Head of caudate nucleus (tissue), 42 donors: ENCODE measurements around the gene RMRP.
A peak's percentile ranks its signal among the peaks of the same experiment; 100 is the strongest.
"Not testable (repeated sequence)": the region's sequence is repeated elsewhere in the genome, so short reads cannot be mapped to it uniquely, and the experiment has no call there.

Source experiments
- DNase-seq, 42 donors: peaks; one replicate each; pipeline versions ENCODE4 v3.0.0 to v3.0.0-alpha.2; 2020 to 2021; ENCODE audit warnings: mixed read lengths in 7 of 42
- intact Hi-C: fragments of 100-400 bp; cut with DNase I; formaldehyde crosslinking; loops from one replicate; pipeline ENCODE4 v1.15.0; 2022

The RMRP gene

DNA sequence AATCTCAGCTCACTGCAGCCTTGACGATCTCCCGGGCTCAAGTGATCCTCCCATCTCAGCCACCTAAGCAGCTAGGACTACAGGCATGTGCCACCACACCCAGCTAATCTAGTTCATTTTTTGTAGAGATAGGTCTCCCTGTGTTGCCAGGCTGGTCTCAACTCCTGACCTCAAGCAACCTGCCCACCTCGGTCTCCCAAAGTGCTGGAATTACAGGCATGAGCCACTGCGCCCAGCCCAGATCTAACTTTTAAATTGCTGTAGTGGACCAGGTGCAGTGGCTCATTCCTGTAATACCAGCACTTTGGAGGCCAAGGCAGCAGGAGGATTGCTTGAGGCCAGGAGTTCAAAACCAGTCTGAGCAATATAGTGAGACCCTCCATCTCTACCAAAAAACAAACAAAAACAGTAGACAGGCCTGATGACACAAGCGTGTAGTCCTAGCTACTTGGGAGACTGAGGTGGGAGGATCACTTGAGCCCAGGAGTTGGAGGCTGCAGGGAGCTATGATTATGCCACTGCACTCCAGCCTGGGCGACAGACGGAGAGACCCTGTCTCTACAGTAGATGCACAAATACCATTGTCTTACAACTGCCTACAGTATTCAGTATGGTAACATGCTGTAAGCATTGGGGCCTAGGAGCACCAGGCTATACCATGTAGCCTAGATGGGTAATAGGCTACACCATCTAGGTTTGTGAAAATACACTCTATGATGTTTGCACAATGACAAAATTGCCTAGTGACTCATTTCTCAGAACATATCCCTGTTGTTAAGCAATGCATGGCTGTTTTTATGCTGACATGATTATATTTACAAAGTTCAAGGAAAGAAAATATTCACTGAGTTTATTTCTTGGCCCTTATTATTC lies 5.6 kb downstream of the RMRP start:
- intact Hi-C loops, result no loop called here
- no peak for DNase-seq

DNA sequence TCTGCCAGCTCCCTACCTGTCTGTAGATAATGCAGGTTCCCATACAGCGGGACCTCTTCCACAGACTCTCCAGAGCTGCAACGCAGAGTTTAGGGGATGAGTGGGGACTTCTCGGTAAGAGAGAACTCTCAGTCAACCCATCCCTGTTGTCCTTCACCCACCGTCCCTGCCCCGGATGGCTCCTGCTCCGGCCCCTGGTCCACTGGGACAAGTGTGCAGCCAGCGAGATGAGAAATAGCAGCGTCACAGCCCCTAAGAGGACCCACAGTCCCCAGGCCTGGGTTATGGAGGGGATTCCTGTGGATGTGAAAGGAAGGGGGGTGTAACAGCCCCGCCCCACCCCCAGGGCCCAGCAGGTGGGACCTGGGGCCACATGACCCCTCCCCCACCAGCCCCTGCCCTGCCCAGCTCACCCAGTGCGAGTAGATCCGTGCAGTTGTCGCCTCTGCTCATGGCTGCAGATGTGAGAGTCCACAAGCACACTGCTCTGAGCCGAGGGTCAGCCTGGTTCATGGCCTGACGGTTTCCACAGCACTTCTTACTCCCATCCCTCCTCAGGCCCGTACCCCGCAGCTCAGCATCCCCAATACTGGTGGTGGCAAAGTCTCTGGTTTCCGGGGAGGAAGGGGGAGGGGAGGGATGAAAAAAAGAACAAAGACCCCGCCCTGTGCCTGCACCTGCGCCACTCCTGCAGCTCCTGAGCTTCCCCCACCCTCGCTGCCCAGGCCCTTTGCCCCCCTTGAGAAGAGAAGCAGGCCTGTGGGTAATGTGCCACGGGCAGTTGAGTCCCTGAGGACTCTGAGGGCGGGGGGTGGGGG lies 7.3 kb downstream of the RMRP start, which contains the start of gene SIT1:
Gene SIT1 (minus strand): TSS at position 591 of the 818 bp plus-strand sequence. CDS start 78 bp downstream, at position 513.
- intact Hi-C loops, result no loop called here
- DNase-seq, result no peak

DNA sequence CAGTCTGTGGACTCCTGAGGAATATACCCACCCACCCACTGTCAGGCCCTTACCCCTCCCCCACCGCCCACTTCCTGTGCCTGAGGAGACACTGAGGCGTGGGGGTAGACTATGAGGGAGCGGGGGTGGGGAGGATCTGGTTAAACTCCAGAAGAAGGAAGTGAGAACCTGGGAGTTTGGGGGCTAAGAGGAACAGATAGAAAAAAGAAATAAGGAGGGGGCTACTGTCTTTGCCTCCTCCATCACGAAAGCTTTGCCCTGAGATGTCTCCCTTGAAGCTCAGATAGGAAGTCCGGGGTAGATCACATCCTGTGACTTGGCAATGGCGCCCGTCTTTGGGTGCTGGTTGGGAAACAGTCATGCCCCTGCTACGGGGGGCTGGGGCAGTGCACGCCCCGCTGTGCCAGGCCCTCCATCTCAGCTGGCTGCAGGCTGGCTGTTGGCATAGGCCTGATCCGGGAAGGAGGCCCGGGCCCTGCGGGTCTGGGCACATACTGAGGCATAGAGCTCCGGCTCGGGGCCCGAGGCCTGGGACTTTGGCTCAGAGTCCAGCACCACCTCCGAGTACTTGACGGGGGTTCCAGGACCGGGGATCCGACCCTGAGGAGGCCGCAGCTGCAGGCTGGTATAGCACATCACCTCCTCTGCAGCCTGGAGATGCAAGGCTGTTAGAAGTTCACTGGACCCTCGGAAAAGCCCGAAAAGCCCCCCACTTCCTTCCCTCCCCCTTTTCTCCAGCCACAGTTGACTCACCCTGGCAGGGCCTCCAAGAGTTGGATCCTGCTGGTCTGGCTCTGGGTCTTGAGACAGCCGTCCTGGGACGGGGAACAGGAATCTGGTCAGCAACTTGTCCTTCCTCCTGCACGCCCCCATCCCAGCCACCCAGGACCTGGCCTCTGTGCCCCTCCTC lies 8.1 kb downstream of the RMRP start:
- DNase-seq, result peak in 11 of 42 donors; percentile 9 to 49 (median 34)
- intact Hi-C loops, result no loop called here

DNA sequence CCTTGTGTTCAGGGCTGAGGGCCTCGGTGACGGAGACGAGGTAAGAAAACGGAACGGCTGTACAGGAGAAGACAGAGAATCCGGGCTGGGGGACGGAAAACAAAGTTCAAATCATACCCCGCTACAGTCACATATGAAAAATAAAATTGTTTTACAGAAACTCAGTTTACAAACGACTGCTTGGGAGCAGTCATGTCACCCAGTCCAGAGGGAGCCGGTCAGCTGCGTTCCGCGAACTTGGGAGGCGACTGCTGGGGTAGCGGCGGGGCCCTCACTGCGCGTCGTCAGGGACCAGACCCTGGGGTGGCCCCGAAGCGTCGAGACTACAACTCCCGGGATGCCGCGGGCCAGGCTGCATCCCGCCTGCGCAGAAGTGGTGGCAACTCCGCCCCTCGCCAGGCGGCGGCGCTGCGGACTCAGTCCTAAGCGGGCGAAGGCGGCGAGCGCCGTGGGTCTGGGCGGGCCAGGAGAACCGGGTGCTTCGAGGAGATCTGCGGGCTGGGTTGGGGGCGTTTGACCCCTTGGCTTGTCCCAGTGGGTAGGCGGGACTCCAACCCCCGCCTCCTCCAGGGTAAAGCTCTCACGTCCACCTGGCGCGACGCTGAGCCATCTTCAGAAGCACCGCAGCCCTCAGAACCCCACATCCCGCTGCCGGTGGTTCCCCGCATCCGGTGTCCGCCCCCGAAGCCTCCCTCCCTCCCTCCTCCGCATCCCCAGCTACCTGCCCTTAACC lies 11.1 kb downstream of the RMRP start:
- intact Hi-C loops, result loop anchor here (2.0 kb wide), 2 partner anchors 42 to 86 kb away; partner anchors contain the start of genes CREB3, TESK1 and TLN1
- DNase-seq, result peak; percentile 77 to 97 (median 92)

GRCh38 chr9:35646153-35646532 lies 11.7 kb downstream of the RMRP start:
- intact Hi-C loops, result loop anchor here (2.0 kb wide), 2 partner anchors 41 to 87 kb away; partner anchors contain the start of genes CREB3, TESK1 and TLN1
- DNase-seq, result peak in 12 of 42 donors; percentile 19 to 61 (median 32)

- not testable (repeated sequence) for DNase-seq
- intact Hi-C loops, result loop anchor here (2.0 kb wide), 2 partner anchors 41 to 87 kb away; partner anchors contain the start of genes CREB3, TESK1 and TLN1
These were observed 12.1 kb downstream of the RMRP start for GRCh38 chr9:35645736-35646135.

DNA sequence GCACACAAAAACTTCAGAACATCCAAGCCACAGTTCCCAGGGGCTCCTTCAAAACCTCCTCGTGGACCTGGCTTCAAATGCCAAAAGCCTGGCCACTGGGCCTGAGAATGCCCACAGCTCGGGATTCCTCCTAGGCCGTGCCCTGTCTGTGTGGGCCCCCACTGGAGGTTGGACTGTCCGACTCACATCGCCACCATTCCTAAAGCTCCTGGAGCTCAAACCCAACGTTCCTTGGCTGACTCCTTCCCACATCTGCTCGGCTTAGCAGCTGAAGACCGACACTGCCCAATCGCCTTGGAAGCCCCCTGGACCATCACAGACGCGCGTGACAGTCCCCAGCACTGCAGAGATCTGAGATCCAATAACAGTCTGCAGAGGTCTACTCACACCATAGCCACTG lies 14.8 kb downstream of the RMRP start:
- intact Hi-C loops, result no loop called here

DNA sequence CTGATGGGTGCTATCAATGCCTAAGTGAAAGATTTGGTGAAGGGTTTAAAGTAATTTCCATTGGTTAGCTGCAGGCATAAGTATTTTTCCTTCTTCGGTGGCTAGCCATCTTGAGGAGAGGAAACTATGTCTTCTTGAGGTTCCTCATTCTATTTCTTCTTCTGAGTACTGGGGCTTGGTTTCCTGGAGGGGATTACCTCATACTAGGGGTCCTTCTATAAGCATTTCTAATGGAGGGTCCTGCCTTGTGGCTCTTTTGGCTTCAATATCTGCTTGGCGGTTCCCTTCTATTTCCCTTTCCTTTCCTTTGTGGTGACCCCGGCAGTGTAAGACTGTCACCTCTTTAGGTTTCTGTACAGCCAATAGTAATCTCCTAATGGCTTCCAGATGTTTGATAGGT lies 16.3 kb downstream of the RMRP start:
- intact Hi-C loops, DNase-seq: not testable (repeated sequence)

More for the DNA sequence above, 14.8 kb downstream of the RMRP start:
- DNase-seq, result no peak

- intact Hi-C loops, DNase-seq: not testable (repeated sequence)
These were observed 17.4 kb downstream of the RMRP start for GRCh38 chr9:35640431-35640830.

DNA sequence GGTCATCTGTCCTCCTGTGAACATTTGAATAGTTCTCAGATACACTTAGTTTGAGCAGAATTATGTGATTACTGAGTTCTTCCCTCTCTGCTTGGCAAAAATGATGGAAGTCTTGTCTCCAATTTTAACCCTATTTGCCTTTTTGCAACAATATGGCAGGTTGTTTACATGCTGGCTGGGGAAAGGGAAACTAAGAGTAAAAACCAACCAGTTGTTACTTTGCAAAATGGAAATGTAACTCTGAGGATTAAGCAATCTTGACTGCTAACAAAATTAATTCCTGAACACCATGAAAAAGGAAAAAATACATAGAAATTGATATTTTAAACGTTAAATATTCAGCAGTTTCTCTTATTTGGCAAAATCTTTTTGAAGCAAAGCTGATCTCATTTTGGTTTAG lies 18.2 kb downstream of the RMRP start:
- intact Hi-C loops, result no loop called here
- no peak for DNase-seq

GRCh38 chr9:35639225-35639624 lies 18.6 kb downstream of the RMRP start:
- DNase-seq, intact Hi-C loops: not testable (repeated sequence)

- intact Hi-C loops, DNase-seq: not testable (repeated sequence)
These were observed 19.1 kb downstream of the RMRP start for GRCh38 chr9:35638751-35639150.

DNA sequence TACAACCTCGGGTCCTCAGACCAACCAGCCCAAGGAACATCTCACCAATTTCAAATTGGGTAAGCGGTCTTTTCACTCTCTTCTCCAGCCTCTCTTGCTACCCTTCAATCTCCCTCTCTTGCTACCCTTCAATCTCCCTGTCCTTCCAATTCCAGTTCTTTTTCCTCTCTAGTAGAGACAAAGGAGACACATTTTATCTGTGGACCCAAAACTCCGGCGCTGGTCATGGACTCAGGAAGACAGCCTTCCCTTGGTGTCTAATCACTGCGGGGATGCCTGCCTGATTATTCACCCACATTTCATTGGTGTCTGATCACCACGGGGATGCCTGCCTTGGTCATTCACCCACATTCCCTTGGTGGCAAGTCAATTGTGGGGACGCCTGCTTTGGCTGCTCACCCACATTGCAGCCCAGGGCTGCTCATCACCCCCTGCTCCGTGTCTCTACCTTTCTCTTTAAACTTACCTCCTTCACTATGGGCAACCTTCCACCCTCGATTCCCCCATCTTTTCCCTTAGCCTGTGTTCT lies 20.3 kb downstream of the RMRP start:
- intact Hi-C loops, DNase-seq: not testable (repeated sequence)

- intact Hi-C loops, DNase-seq: not testable (repeated sequence)
These were observed 21.0 kb downstream of the RMRP start for GRCh38 chr9:35636877-35637246.

DNA sequence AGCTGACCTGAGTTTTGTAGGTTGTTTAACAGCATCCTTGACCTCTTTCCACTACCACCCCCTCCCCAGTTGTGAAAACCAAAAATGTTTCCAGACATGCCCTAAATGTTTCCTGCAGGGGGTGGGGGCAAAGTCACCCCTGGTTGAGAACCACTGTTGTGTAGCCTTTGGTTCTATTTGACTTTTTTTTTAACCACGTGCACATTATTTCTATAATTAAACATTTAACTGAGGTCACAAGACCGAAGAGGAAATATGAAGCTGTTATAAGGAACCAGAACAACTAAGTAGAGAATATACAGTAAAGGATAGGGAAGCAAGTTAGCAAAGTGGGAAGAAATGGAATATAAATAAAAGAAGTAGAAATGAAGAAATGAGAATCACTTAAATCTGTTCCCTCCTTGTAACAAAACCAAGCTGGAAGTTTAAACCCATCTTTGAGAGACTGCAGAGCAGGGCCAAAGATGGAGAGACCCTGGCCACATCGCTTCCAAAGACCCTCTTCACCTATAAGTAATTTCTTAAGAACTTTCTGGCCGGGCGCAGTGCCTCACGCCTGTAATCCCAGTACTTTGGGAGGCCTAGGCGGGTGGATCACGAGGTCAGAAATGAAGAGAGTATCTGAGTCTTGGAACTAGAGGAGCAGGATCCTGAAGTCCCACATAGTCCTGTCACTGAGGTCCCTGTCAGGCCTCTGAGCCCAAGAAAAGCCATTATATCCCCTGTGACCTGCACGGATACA lies 21.5 kb downstream of the RMRP start:
- intact Hi-C loops, result no loop called here
- no peak for DNase-seq

GRCh38 chr9:35635730-35636129 lies 22.1 kb downstream of the RMRP start:
- no peak for DNase-seq
- intact Hi-C loops, result no loop called here

- intact Hi-C loops, result no loop called here
- no peak for DNase-seq
These were observed 28.2 kb downstream of the RMRP start for GRCh38 chr9:35629597-35629996.
